ENCODE measurements around the gene CHD8. TPM values are rescaled to one million over a fixed set of nuclear protein-coding genes. Genes with fewer than 3 reads are reported as not detected.

CHD8 gene
- total RNA-seq, 1 experiment from 2014 or later = 135 TPM

DNA sequence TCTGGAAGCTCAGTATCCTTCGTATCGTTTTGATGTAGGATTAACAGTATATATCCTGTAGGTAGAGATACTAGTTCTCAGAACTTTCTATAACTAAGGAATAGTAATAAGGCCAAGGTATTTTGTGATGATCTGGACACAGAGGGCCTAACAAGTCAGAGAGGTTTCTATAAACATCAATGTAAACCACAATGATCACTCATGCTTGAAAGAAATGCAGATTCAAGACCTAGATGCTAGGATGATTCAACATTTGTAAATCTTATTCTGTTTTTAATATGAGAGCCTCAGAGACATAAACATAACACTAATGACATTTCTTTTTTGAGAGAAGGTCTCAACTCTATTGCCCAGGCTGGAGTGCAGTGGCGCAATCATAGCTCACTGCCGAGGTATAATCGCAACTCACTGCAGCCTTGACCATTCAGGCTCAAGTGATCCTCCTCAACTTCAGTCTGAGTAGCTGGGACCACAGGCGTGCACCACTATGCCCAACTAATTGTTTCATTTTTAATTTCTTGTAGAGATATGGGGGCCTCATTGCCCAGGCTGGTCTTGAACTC, 88.3 kb downstream of the CHD8 start:
- no peaks in the 10 kb centered on the region for H3K9me3 Mint-ChIP-seq
- Histone ChIP-seq H2BK12ac (ENCODE audit: insufficient read length, low read depth, low read length) (no peak overlapping the region), H3K79me2 (ENCODE audit: insufficient read depth, low read length) (no peaks in the 10 kb centered on the region), H3K27me3 (ENCODE audit: insufficient read depth, low read length) (no peaks in the 10 kb centered on the region), H2BK15ac (ENCODE audit: low read depth, low read length) (no peak overlapping the region), H3K4me2 (ENCODE audit: insufficient read depth, insufficient read length, low read length) (no peak overlapping the region), H2BK20ac (ENCODE audit: low read depth, low read length, poor library complexity, severe bottlenecking) (no peak overlapping the region), H3K27ac (ENCODE audit: insufficient read length, low read depth, low read length) (no peak overlapping the region), H3K4me1 (ENCODE audit: insufficient read depth, low read length) (no peaks in the 10 kb centered on the region), H3K23ac (ENCODE audit: insufficient read length, low read depth, low read length) (no peak overlapping the region), H3K14ac (ENCODE audit: insufficient read depth, low read length) (no peak overlapping the region), H3T11ph (ENCODE audit: low read length) (no peak overlapping the region), H3K18ac (ENCODE audit: insufficient read length, low read depth, low read length) (no peak overlapping the region), H2BK120ac (ENCODE audit: low read depth, low read length, poor library complexity, severe bottlenecking) (no peak overlapping the region), H2BK5ac (ENCODE audit: insufficient read length, low read length) (no peak overlapping the region), H2AK5ac (ENCODE audit: insufficient read length, low read length) (no peak overlapping the region), H3K4ac (ENCODE audit: low read depth, low read length) (no peak overlapping the region), H2AFZ (ENCODE audit: low read length) (no peak overlapping the region), H3K56ac (ENCODE audit: insufficient read length, low read depth, low read length) (no peak overlapping the region), H4K5ac (ENCODE audit: insufficient read length, low read depth, low read length) (no peak overlapping the region), H4K8ac (replicated peaks; ENCODE audit: insufficient read length, low read depth, low read length) (no peak overlapping the region), H3K23me2 (ENCODE audit: insufficient read length, low read depth, low read length, poor library complexity, severe bottlenecking) (no peaks in the 10 kb centered on the region), H4K91ac (ENCODE audit: insufficient read length, low read depth, low read length) (no peak overlapping the region), H3K9me3 (ENCODE audit: control insufficient read depth, low read depth, low read length) (no peaks in the 10 kb centered on the region), H3K9ac (ENCODE audit: extremely low read depth, insufficient read length, low read length) (no peak overlapping the region), H4K20me1 (ENCODE audit: control insufficient read depth, insufficient read depth, insufficient read length) (no peaks in the 10 kb centered on the region), H3K79me1 (ENCODE audit: insufficient read depth, low read depth, low read length, poor library complexity, severe bottlenecking) (no peaks in the 10 kb centered on the region)
- no peaks in the 10 kb centered on the region for H3K27me3 Mint-ChIP-seq (ENCODE audit: low read depth)
- DNase-seq = no peak
- no peak overlapping the region; a peak in 1 of 7 replicates for H3K27ac Mint-ChIP-seq
- no peaks in the 10 kb centered on the region for H3K4me1 Mint-ChIP-seq
- WGBS (ENCODE audit: extremely low coverage, insufficient read length, low lambda C conversion rate) = no CpG with 5 or more reads among the region's 6 CpGs
- TF ChIP-seq, protein P1, sequence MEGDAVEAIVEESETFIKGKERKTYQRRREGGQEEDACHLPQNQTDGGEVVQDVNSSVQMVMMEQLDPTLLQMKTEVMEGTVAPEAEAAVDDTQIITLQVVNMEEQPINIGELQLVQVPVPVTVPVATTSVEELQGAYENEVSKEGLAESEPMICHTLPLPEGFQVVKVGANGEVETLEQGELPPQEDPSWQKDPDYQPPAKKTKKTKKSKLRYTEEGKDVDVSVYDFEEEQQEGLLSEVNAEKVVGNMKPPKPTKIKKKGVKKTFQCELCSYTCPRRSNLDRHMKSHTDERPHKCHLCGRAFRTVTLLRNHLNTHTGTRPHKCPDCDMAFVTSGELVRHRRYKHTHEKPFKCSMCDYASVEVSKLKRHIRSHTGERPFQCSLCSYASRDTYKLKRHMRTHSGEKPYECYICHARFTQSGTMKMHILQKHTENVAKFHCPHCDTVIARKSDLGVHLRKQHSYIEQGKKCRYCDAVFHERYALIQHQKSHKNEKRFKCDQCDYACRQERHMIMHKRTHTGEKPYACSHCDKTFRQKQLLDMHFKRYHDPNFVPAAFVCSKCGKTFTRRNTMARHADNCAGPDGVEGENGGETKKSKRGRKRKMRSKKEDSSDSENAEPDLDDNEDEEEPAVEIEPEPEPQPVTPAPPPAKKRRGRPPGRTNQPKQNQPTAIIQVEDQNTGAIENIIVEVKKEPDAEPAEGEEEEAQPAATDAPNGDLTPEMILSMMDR (conservative IDR thresholded peaks at IDR 0.05) = no peak
- no peak overlapping the region for H3K4me3 Mint-ChIP-seq
- peaks cover 54 to 99% (median 93%) of the 10 kb centered on the region in 3 experiments; a peak in 6 of 7 replicates for H3K36me3 Mint-ChIP-seq (ENCODE audit: insufficient read depth in 1 of 3, low read depth in 3 of 3)
